OCI-LY7 (cell line): ENCODE data around the gene SETD4. TPM values are rescaled to one million over a fixed set of nuclear protein-coding genes. Genes with fewer than 3 reads are reported as not detected.

ENCODE experiments used
- BruUV-seq: library from RNA; stranded (reverse); fragments of 400-500 nt; replicated peaks from 2 replicates; lab custom pipeline; 2021; lab: Mats Ljungman, UMichigan
- CTCF ChIA-PET: fragments of 300-600 bp; sonication (Branson Sonifier 250); formaldehyde crosslinking; loops from one replicate; lab custom pipeline; 2022; ENCODE audit warnings: antibody characterized with exemption; ENCODE audit not compliant: unreplicated experiment; lab: Charles Lee
- POLR2A ChIA-PET: fragments of 300-600 bp; sonication (Branson Sonifier 250); formaldehyde crosslinking; loops from one replicate; lab custom pipeline; 2022; ENCODE audit warnings: antibody characterized with exemption; lab: Charles Lee
- DNase-seq: peaks from one replicate; pipeline ENCODE4 v3.0.0-alpha.2; 2015; ENCODE audit warnings: low spot score
- H2AFZ ChIP-seq: fragments of 200-600 bp; sonication (generic), shearing (Covaris generic); 2 replicates; pipeline ENCODE4 v1.6.1; 2014; ENCODE audit warnings: mild to moderate bottlenecking, antibody characterized with exemption, low read length, moderate library complexity
- H3K27ac ChIP-seq: fragments of 200-600 bp; sonication (generic); 2 replicates; pipeline ENCODE4 v1.5.1; 2014; ENCODE audit warnings: mixed run types, low read depth, mild to moderate bottlenecking, moderate library complexity, low read length, inconsistent platforms; ENCODE audit not compliant: poor library complexity, severe bottlenecking
- H3K36me3 ChIP-seq: fragments of 200-600 bp; sonication (generic); 2 replicates; pipeline ENCODE4 v1.6.1; 2014; ENCODE audit warnings: mild to moderate bottlenecking, antibody characterized with exemption, low read length, moderate library complexity, mixed read lengths; ENCODE audit not compliant: insufficient read depth
- H3K4me1 ChIP-seq: fragments of 200-600 bp; sonication (generic); 2 replicates; pipeline ENCODE4 v1.5.1; 2014; ENCODE audit warnings: mild to moderate bottlenecking, low read length; ENCODE audit not compliant: insufficient read depth, poor library complexity, severe bottlenecking
- H3K4me2 ChIP-seq: fragments of 200-600 bp; sonication (generic); 2 replicates; pipeline ENCODE4 v1.6.1; 2014; ENCODE audit warnings: mild to moderate bottlenecking, low read length
- H3K4me3 ChIP-seq: fragments of 200-600 bp; sonication (generic); 2 replicates; pipeline ENCODE4 v1.5.1; 2014; ENCODE audit warnings: mild to moderate bottlenecking, low read depth, low read length; ENCODE audit not compliant: poor library complexity, severe bottlenecking
- H3K79me2 ChIP-seq: fragments of 200-600 bp; sonication (generic); 2 replicates; pipeline ENCODE4 v1.6.1; 2016; ENCODE audit warnings: low read depth, mild to moderate bottlenecking, low read length, moderate library complexity, mixed read lengths; ENCODE audit not compliant: insufficient read depth
- H3K9me2 ChIP-seq: fragments of 200-600 bp; sonication (generic); 2 replicates; pipeline ENCODE4 v1.6.1; 2016; ENCODE audit warnings: mild to moderate bottlenecking, low read length, mixed read lengths; ENCODE audit not compliant: insufficient read depth
- H3K9me3 ChIP-seq: fragments of 200-600 bp; sonication (generic); 2 replicates; pipeline ENCODE4 v1.6.1; 2014; ENCODE audit warnings: mild to moderate bottlenecking, mixed run types, low read length, mixed read lengths
- H4K20me1 ChIP-seq: fragments of 200-600 bp; sonication (generic); 2 replicates; pipeline ENCODE4 v1.6.1; 2014; ENCODE audit warnings: mild to moderate bottlenecking, antibody characterized with exemption, low read length, moderate library complexity, mixed read lengths; ENCODE audit not compliant: insufficient read depth
- CTCF ChIP-seq: fragments of 200-600 bp; sonication (generic); conservative IDR thresholded peaks from 2 replicates; pipeline ENCODE4 v1.5.1; 2014; ENCODE audit warnings: mild to moderate bottlenecking, antibody characterized with exemption, low read length, moderate library complexity, mixed read lengths
- EZH2phosphoT487 ChIP-seq: fragments of 200-600 bp; sonication (generic); IDR thresholded peaks from 2 replicates; pipeline ENCODE4 v1.6.1; 2018; ENCODE audit warnings: low read depth, borderline replicate concordance, mild to moderate bottlenecking, mixed run types, antibody characterized with exemption, low read length, moderate library complexity, mixed read lengths
- intact Hi-C: fragments of 100-400 bp; cut with micrococcal nuclease; formaldehyde crosslinking; loops from one replicate; pipeline ENCODE4 v1.10.0; 2022; ENCODE audit not compliant: unreplicated experiment
- total RNA-seq, 2 experiments: library from RNA; depleted of rRNA in 1 of 2; stranded (reverse); fragments of >200 nt in 1 of 2; shearing (Covaris generic) in 1 of 2; gene quantifications; 2 replicates each; pipeline ENCODE4 v1.2.3, GENCODE V29; 2014 to 2022

SETD4 gene
- total RNA-seq, 2 experiments from 2014 or later: 19.1 to 28.1 TPM

DNA sequence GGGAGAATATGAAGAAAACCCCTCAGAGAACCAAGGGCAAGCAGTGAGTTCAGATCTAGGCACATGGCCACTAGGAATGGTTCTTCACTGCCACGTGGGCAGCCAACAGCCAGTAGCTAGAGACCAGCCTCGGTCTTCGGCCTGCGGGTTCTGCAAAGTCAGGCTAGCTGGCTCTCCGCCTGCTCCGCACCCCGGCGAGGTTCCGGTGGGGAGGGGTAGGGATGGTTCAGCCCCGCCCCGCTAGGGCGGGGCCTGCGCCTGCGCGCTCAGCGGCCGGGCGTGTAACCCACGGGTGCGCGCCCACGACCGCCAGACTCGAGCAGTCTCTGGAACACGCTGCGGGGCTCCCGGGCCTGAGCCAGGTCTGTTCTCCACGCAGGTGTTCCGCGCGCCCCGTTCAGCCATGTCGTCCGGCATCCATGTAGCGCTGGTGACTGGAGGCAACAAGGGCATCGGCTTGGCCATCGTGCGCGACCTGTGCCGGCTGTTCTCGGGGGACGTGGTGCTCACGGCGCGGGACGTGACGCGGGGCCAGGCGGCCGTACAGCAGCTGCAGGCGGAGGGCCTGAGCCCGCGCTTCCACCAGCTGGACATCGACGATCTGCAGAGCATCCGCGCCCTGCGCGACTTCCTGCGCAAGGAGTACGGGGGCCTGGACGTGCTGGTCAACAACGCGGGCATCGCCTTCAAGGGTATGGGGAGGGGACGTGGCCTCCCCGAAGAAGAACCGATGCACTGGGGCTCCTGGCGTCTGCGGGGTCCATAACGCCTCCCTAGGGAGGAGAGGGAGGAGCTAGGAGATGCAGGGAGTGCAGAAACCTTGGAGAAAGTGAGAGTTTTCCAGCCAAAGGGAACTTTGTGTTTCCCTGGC lies 9.6 kb upstream of the SETD4 start, which contains the start of gene CBR1:
TSS of gene CBR1 (plus strand) at position 312 of the 871 bp plus-strand sequence. CDS start at position 404, 92 bp downstream.
- peak; percentile 78 for DNase-seq
- Histone ChIP-seq H3K27ac (no peak within 1 kb of the TSS), H3K9me3 (peaks cover 21% of the 10 kb centered on the region), H3K9me2 (no peaks in the 10 kb centered on the region), H3K4me2 (peak within 1 kb of the TSS; percentile 67), H3K79me2 (no peaks in the 10 kb centered on the region), H2AFZ (peak within 1 kb of the TSS; percentile 86), H4K20me1 (no peaks in the 10 kb centered on the region), H3K4me3 (peak within 1 kb of the TSS; percentile 68), H3K4me1 (peaks cover 9% of the 10 kb centered on the region), H3K36me3 (peaks cover 5% of the 10 kb centered on the region; the same call in 1 of the 2 replicates)
- ChIA-PET CTCF (no interaction called here), POLR2A (interaction anchor here (0.6 kb wide), 1 partner anchor 12 kb away, joined by 3 read pairs; no protein-coding TSS in a partner anchor)
- intact Hi-C loops: no loop called here
- no peak for TF ChIP-seq CTCF
- no peak for TF ChIP-seq EZH2phosphoT487
- no TSS peak for BruUV-seq

DNA sequence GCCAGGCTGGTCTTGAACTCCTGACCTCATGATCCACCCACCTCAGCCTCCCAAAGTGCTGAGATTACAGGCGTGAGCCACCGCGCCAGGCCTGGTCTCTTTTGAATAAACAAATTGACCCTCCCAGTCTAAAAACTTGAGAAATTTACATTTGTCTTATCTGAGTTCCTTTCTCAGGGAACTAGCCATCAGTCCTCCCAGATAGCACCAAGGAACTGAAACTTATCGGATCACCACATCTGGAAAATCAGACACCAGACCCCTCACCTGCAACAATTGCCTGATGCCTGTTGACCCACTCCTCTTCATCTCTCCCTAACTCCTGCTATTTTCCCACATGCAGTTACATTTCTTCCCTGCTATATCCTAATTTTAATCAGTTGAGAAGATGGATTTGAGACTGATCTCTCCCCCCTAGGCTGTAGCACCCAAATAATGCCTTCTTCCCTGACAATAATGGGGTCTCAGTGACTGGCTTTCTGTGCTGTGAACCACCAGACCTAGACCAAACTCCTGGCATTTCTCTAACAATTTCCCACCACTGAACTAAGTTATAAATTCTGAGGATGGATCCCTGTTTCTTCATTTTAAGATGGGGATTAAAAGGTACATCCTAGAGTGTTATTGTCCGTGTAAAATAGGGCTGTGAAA lies 8.5 kb upstream of the SETD4 start:
- Histone ChIP-seq H3K9me3 (peaks cover 21% of the 10 kb centered on the region), H3K4me3 (peak overlapping the region; percentile 68), H3K79me2 (no peaks in the 10 kb centered on the region), H3K4me1 (peaks cover 9% of the 10 kb centered on the region), H4K20me1 (no peaks in the 10 kb centered on the region), H3K4me2 (peak overlapping the region; percentile 67; the same call in 1 of the 2 replicates), H3K27ac (no peak overlapping the region), H3K9me2 (no peaks in the 10 kb centered on the region), H2AFZ (peak overlapping the region; percentile 86; the same call in 1 of the 2 replicates), H3K36me3 (peaks cover 5% of the 10 kb centered on the region; the same call in 1 of the 2 replicates)
- intact Hi-C loops: no loop called here
- TF ChIP-seq EZH2phosphoT487 (no peak), CTCF (no peak)
- BruUV-seq: no TSS peak
- ChIA-PET CTCF (no interaction called here), POLR2A (interaction anchor here (0.7 kb wide), 2 partner anchors 8 to 12 kb away, joined by 3 read pairs; no protein-coding TSS in a partner anchor)
- no peak for DNase-seq
